Fibroblast of lung (primary cell): ENCODE measurements around the gene OPRD1. TPM values are rescaled to one million over a fixed set of nuclear protein-coding genes. Genes with fewer than 3 reads are reported as not detected.

Experiments
- DNase-seq, 2 donors: peaks; one replicate each; pipeline versions ENCODE4 v3.0.0 to v3.0.0-alpha.2; 2010; ENCODE audit warnings: low read depth in 2 of 2
- H2AFZ ChIP-seq: 2 replicates; pipeline ENCODE4 v1.5.1; 2012; ENCODE audit warnings: low read length, control low read depth, inconsistent platforms
- H3K27ac ChIP-seq: 2 replicates; pipeline ENCODE4 v1.5.1; 2011; ENCODE audit warnings: low read length, control low read depth; ENCODE audit not compliant: insufficient read depth
- H3K27me3 ChIP-seq: 2 replicates; pipeline ENCODE4 v1.5.1; 2011; ENCODE audit warnings: mild to moderate bottlenecking, low read length; ENCODE audit not compliant: control insufficient read depth, insufficient read depth
- H3K36me3 ChIP-seq: 2 replicates; pipeline ENCODE4 v1.5.1; 2011; ENCODE audit warnings: low read length; ENCODE audit not compliant: control insufficient read depth, insufficient read depth
- H3K4me1 ChIP-seq: 2 replicates; pipeline ENCODE4 v1.5.1; 2011; ENCODE audit warnings: low read length; ENCODE audit not compliant: control insufficient read depth, insufficient read depth; ENCODE audit errors: extremely low read depth
- H3K4me2 ChIP-seq: 2 replicates; pipeline ENCODE4 v1.5.1; 2011; ENCODE audit warnings: low read length, control low read depth; ENCODE audit not compliant: insufficient read depth; ENCODE audit errors: extremely low read depth
- H3K4me3 ChIP-seq, 4 experiments: fragments of 200-600 bp in 1 of 4; sonication (generic) in 1 of 4; replicated peaks in 1 of 4; 2 replicates each; pipeline ENCODE4 v1.5.1; 2011 to 2016; ENCODE audit warnings: low read length in 4 of 4, low read depth in 3 of 4, mild to moderate bottlenecking in 3 of 4, control low read depth in 2 of 4, inconsistent platforms in 1 of 4, mixed read lengths in 1 of 4; ENCODE audit not compliant: insufficient read depth in 1 of 4; ENCODE audit errors: control extremely low read depth in 1 of 4
- H3K79me2 ChIP-seq: 2 replicates; pipeline ENCODE4 v1.5.1; 2012; ENCODE audit warnings: mild to moderate bottlenecking, low read length, inconsistent platforms; ENCODE audit not compliant: control insufficient read depth, insufficient read depth
- H3K9ac ChIP-seq: 2 replicates; pipeline ENCODE4 v1.5.1; 2011; ENCODE audit warnings: mild to moderate bottlenecking, low read length, control low read depth; ENCODE audit not compliant: insufficient read depth
- H3K9me3 ChIP-seq: 2 replicates; pipeline ENCODE4 v1.5.1; 2012; ENCODE audit warnings: low read depth, low read length; ENCODE audit not compliant: control insufficient read depth, insufficient read depth
- H4K20me1 ChIP-seq: 2 replicates; pipeline ENCODE4 v1.5.1; 2011; ENCODE audit warnings: low read length; ENCODE audit not compliant: control insufficient read depth, insufficient read depth; ENCODE audit errors: extremely low read depth
- EZH2 ChIP-seq: IDR thresholded peaks from 2 replicates; pipeline ENCODE4 v1.5.1; 2012; ENCODE audit warnings: low read length, control low read depth, mild to moderate bottlenecking; ENCODE audit errors: missing control alignments
- polyA plus RNA-seq, 2 donors: library from polyadenylated mRNA; depleted of rRNA in 1 of 2; stranded (reverse) in 1 of 2; unstranded in 1 of 2; fragments of >200 nt; gene quantifications; 2 replicates each; pipeline ENCODE4 v1.2.1, GENCODE V29; 2011 to 2012; ENCODE audit warnings: missing spikeins in 1 of 2
- total RNA-seq: library from RNA; depleted of rRNA; stranded (reverse); fragments of >200 nt; gene quantifications from 2 replicates; pipeline ENCODE4 v1.2.1, GENCODE V29; 2014
- TF ChIP-seq, protein P1 (sequence below), 2 donors: IDR thresholded peaks in 1 of 2; conservative IDR thresholded peaks in 1 of 2; 1 replicate in 1 of 2; 2 replicates in 1 of 2; pipeline ENCODE4 v1.5.1; 2011 to 2012; ENCODE audit warnings: low read length in 2 of 2, control low read depth in 1 of 2, inconsistent platforms in 1 of 2, low read depth in 1 of 2, mild to moderate bottlenecking in 1 of 2

Gene OPRD1
- total and polyA plus RNA-seq, 2 donors (not counting 1 experiment from before 2014, with no cell fraction given), result under 0.01 to 0.01 TPM

DNA sequence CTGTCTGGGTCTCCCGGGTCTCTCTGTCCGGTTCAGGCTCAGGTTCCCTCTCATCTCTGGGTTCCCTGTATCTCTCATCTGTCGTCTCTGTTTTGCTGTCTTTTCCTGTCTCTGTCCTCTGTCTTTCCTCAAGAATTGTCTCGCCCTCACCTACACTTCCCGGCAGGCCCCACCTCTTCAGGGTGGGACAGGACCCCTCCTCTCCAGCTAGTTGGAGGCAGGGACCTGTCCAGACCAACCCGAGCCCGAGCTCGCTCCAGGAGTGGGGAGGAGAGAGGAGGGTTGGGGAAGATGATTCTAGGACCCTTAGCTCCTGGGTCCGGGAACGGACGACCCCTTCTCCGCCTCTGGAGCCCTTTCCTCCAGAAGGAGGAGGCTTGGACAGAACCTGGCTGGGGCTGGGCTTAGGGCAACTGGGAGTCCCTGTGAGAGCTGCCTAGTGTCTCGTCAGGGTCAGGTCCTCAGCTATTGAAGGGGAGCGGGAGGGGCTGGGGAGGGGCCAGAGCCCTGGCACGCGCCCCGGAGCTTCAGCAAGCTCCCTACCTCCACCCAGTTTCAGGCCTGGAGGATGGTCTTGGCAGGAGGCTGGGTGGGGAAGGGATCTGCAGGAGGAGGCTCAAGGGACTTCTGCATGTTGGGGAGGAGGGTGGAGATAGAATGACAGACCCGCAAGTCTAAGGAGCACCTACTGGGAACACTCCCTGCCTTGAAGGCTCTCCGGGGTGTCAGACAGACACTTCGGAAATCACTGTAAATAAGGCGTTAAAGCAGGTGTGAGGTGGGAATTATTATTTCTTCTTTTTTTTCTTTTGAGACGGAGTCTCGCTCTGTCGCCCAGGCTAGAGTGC lies 76.1 kb downstream of the OPRD1 start:
- Histone ChIP-seq H3K9me3 (no peaks in the 10 kb centered on the region), H2AFZ (peak overlapping the region; percentile 65), H3K36me3 (no peaks in the 10 kb centered on the region), H3K9ac (peak overlapping the region; percentile 42), H3K4me2 (peak overlapping the region; percentile 93), H4K20me1 (no peaks in the 10 kb centered on the region), H3K4me3 (peak overlapping the region; percentile 67 to 89 (median 70)), H3K79me2 (no peaks in the 10 kb centered on the region), H3K4me1 (peaks cover 12% of the 10 kb centered on the region), H3K27me3 (peaks cover 4% of the 10 kb centered on the region), H3K27ac (no peak overlapping the region)
- DNase-seq, result peak; percentile 19 to 27
- TF ChIP-seq, protein P1, sequence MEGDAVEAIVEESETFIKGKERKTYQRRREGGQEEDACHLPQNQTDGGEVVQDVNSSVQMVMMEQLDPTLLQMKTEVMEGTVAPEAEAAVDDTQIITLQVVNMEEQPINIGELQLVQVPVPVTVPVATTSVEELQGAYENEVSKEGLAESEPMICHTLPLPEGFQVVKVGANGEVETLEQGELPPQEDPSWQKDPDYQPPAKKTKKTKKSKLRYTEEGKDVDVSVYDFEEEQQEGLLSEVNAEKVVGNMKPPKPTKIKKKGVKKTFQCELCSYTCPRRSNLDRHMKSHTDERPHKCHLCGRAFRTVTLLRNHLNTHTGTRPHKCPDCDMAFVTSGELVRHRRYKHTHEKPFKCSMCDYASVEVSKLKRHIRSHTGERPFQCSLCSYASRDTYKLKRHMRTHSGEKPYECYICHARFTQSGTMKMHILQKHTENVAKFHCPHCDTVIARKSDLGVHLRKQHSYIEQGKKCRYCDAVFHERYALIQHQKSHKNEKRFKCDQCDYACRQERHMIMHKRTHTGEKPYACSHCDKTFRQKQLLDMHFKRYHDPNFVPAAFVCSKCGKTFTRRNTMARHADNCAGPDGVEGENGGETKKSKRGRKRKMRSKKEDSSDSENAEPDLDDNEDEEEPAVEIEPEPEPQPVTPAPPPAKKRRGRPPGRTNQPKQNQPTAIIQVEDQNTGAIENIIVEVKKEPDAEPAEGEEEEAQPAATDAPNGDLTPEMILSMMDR (conservative IDR thresholded peaks at IDR 0.05 in 1 of 2, IDR thresholded peaks at IDR 0.05 in 1 of 2; ENCODE audit: low read depth in 1 of 2, low read length in 2 of 2), result no peak
- TF ChIP-seq EZH2, result no peak

DNA sequence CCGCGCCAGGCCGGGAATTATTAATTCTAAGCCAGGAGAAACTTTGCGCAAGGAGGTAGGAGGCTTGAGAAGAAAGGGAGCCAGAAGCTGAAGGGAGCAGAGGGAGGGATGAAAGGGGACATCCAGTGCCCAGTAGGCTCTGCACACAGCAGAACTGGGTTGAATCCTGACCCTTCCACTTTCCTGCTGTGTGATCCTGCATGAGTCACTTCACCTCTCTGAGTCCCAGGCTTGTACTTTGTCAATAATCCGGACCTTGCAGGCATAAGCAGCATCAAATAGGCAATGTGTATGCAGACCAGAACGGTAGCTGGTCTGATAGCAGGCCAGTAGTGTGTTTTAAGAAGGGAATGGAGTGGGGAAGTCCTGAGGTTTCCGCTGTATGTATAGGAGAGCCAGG lies 76.9 kb downstream of the OPRD1 start:
- H3K27me3 ChIP-seq, result peaks cover 4% of the 10 kb centered on the region
- H2AFZ ChIP-seq, result no peak overlapping the region
- H3K4me2 ChIP-seq, result no peak overlapping the region
- H3K36me3 ChIP-seq, result no peaks in the 10 kb centered on the region
- H3K79me2 ChIP-seq, result no peaks in the 10 kb centered on the region
- DNase-seq, result no peak
- H3K4me1 ChIP-seq, result peaks cover 12% of the 10 kb centered on the region
- no peaks in the 10 kb centered on the region for H4K20me1 ChIP-seq
- no peaks in the 10 kb centered on the region for H3K9me3 ChIP-seq
- TF ChIP-seq, protein P1 (conservative IDR thresholded peaks at IDR 0.05 in 1 of 2, IDR thresholded peaks at IDR 0.05 in 1 of 2; ENCODE audit: low read depth in 1 of 2, low read length in 2 of 2), result no peak
- no peak for TF ChIP-seq EZH2
- no peak overlapping the region for H3K4me3 ChIP-seq
- H3K27ac ChIP-seq, result no peak overlapping the region
- H3K9ac ChIP-seq, result no peak overlapping the region

DNA sequence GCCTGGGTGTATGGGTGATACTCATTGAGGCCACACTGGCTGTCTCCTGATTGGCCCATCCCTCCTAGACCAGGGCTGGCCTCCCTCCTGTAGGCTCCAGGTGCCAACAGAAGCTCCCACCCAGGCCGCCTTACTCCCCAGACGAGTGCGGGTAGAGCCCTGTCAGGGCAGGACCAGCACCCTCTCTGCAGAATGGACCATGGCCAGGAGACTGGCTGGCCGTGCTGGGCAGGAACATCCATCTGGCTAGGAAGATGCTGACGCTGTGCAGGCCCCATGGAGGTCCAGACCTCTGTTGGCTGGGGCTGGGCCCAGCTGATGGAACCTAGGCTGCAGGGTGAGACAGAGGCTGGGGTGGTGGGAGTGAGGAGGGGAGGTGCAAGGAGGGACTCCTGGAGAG lies 77.4 kb downstream of the OPRD1 start:
- no peaks in the 10 kb centered on the region for H3K36me3 ChIP-seq
- no peak overlapping the region for H2AFZ ChIP-seq
- H3K9ac ChIP-seq, result no peak overlapping the region
- no peaks in the 10 kb centered on the region for H3K9me3 ChIP-seq
- TF ChIP-seq, protein P1 (conservative IDR thresholded peaks at IDR 0.05 in 1 of 2, IDR thresholded peaks at IDR 0.05 in 1 of 2; ENCODE audit: low read depth in 1 of 2, low read length in 2 of 2), result no peak
- no peak for TF ChIP-seq EZH2
- no peaks in the 10 kb centered on the region for H3K79me2 ChIP-seq
- no peak overlapping the region for H3K4me2 ChIP-seq
- H3K4me3 ChIP-seq, result no peak overlapping the region
- peaks cover 12% of the 10 kb centered on the region for H3K4me1 ChIP-seq
- no peaks in the 10 kb centered on the region for H4K20me1 ChIP-seq
- no peak overlapping the region for H3K27ac ChIP-seq
- no peak for DNase-seq
- peaks cover 4% of the 10 kb centered on the region for H3K27me3 ChIP-seq
